ENCODE measurements around the gene ULBP2.
"Not testable (repeated sequence)": the region's sequence is repeated elsewhere in the genome, so short reads cannot be mapped to it uniquely, and the experiment has no call there.

Gene ULBP2

DNA sequence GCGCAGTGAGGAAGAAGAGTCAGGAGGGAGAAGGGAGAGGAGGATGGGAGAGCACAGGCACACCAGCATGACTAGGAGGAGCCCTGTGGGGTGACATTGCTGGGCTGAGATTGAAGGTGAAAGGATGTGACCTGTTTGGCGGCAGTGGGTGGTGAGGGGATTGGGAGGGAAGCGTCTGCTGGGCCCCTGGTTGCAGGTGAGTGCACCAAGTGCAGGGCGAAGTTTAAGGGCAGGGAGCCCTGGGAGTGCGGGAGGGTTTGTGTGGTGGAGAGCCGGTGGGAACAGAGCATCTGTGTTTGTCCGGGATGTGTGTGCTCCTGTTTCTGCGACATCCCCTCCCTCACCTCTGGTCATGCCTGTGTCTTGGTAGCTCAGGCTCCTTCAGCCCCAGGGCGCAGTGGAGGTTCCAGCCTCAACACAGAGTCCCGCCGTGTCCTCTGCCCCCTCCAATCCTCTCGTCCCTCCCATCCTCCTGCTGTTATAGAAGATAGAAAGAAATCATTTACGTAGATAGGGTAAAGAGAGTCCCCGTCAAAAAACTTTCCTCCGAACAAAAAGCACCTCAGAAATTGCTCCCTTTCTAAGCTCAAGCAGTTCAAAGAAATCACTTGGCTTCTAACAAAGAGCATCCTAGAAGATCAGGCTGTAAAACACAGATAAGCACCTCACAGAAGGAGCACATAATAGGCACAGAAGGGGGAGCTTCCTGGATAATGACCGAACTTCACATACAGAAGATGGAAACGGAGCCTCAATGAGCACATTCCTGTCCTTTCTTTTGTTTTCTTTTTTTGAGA lies 46.9 kb downstream of the ULBP2 start:
- peaks cover 0 to 27% (median 11%) of the 10 kb centered on the region in 3 donors for H3K9me3 ChIP-seq
- TF ChIP-seq, protein P1, sequence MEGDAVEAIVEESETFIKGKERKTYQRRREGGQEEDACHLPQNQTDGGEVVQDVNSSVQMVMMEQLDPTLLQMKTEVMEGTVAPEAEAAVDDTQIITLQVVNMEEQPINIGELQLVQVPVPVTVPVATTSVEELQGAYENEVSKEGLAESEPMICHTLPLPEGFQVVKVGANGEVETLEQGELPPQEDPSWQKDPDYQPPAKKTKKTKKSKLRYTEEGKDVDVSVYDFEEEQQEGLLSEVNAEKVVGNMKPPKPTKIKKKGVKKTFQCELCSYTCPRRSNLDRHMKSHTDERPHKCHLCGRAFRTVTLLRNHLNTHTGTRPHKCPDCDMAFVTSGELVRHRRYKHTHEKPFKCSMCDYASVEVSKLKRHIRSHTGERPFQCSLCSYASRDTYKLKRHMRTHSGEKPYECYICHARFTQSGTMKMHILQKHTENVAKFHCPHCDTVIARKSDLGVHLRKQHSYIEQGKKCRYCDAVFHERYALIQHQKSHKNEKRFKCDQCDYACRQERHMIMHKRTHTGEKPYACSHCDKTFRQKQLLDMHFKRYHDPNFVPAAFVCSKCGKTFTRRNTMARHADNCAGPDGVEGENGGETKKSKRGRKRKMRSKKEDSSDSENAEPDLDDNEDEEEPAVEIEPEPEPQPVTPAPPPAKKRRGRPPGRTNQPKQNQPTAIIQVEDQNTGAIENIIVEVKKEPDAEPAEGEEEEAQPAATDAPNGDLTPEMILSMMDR (IDR thresholded peaks at IDR 0.05): no peak
- H3K27me3 ChIP-seq: peaks cover 3 to 93% of the 10 kb centered on the region in 2 donors
- DNase-seq: peak in 1 of 2 donors; percentile 47
- H3K27ac ChIP-seq: no peak overlapping the region
- H3K4me3 ChIP-seq: no peak overlapping the region
- intact Hi-C loops (cut with DNase I; ENCODE audit: low total_unique reads): no loop called here
- H3K36me3 ChIP-seq: no peaks in the 10 kb centered on the region
- H3K4me1 ChIP-seq: peaks cover 0 to 23% (median 15%) of the 10 kb centered on the region in 4 donors

DNA sequence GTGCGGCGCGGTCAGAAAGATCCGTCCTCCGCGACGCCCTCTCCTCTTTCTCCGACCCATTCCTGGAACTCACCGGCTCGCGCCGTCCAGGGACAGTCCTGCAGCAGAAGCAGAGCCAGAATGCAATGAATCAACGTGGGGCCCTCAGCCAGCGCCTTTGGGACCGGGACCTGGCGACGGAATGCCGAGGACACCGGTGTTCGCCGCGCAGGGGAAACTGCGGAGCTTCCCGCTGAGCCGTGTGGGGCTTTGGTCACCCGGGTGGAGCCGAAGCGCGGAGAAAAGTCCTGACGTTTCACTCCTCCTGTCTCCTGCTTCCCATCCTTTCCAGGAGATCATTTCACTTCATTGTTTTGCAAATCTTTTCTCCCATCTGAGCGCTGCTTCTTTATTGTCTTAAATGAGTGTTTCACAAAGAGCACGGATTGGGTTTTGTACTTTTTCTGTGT lies 48.4 kb downstream of the ULBP2 start:
- H3K27me3 ChIP-seq: peaks cover 3 to 96% of the 10 kb centered on the region in 2 donors
- TF ChIP-seq, protein P1 (IDR thresholded peaks at IDR 0.05): no peak
- peaks cover 0 to 23% (median 15%) of the 10 kb centered on the region in 4 donors for H3K4me1 ChIP-seq
- H3K4me3 ChIP-seq: no peak overlapping the region
- H3K9me3 ChIP-seq: peaks cover 0 to 27% (median 11%) of the 10 kb centered on the region in 3 donors
- H3K36me3 ChIP-seq: no peaks in the 10 kb centered on the region
- peak in 1 of 2 donors; percentile 62 for DNase-seq
- intact Hi-C loops (cut with DNase I; ENCODE audit: low total_unique reads): no loop called here
- no peak overlapping the region for H3K27ac ChIP-seq

DNA sequence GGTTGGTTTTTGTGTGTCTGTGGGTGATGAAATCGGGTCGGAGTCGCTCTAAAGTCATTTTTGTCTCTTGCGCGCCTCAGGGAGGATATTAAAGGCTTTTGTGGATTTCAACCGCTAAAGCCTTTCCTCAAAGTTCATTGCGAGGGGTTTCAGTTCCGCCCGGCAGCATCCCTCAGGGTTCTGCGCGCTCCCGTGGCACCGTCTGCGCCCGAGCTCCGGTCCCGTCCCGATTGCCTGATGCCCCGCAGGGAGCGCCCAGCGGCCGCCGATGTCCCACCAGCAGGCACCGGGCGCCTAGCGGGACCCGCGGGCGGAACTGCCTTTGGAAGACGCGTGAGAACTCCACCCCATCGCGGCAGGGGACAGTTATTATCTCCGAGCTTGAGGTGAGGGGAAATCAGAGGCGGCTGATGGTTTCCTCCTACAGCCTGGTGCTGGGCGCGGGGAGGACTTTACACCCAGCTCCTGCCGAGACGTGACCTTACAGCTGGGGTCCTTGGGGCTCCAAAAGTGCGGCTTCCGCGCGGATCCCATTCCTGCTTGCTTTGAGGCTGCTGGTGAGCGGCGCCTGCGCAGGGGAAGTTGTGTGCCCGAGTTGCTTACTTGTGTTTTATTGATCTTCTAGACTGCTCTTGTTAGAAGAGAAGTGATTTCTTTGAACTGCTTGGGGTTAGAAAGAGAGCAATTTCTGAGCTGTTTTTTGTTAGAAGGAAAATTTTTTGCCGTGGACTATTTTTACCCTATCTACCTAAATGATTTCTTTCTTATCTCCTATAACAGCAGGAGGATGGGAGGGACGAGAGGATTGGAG lies 49.1 kb downstream of the ULBP2 start:
- H3K4me3 ChIP-seq: peak overlapping the region in 1 of 2 donors; percentile 12
- peaks cover 0 to 27% (median 11%) of the 10 kb centered on the region in 3 donors for H3K9me3 ChIP-seq
- intact Hi-C loops (cut with DNase I; ENCODE audit: low total_unique reads): no loop called here
- peaks cover 0 to 23% (median 15%) of the 10 kb centered on the region in 4 donors for H3K4me1 ChIP-seq
- DNase-seq: peak in 1 of 2 donors; percentile 47
- peaks cover 3 to 96% of the 10 kb centered on the region in 2 donors for H3K27me3 ChIP-seq
- no peak overlapping the region for H3K27ac ChIP-seq
- no peaks in the 10 kb centered on the region for H3K36me3 ChIP-seq
- TF ChIP-seq, protein P1 (IDR thresholded peaks at IDR 0.05): no peak

DNA sequence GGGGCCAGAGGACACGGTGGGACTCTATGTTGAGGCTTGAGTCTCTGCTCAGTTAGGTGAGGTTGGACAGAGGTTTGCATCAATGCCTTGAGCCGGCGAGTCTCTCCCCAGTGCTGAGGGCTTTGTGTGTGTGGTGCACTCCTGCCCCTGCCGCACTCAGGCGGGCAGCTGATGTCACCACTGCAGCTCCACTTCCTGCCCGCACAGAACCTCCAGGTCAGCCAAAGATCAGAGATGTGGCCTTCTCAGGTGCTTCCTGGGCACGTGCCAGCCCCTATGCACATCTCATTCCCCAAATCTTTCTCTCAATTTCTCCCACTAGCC lies 49.6 kb downstream of the ULBP2 start:
- H3K4me3 ChIP-seq; H3K36me3 ChIP-seq; intact Hi-C loops (cut with DNase I; ENCODE audit: low total_unique reads); H3K27ac ChIP-seq: not testable (repeated sequence)
- peak in 1 of 2 donors; percentile 29 for DNase-seq
- peaks cover 0 to 27% (median 11%) of the 10 kb centered on the region in 3 donors for H3K9me3 ChIP-seq
- peaks cover 0 to 23% (median 15%) of the 10 kb centered on the region in 4 donors for H3K4me1 ChIP-seq
- H3K27me3 ChIP-seq: peaks cover 3 to 96% of the 10 kb centered on the region in 2 donors

DNA sequence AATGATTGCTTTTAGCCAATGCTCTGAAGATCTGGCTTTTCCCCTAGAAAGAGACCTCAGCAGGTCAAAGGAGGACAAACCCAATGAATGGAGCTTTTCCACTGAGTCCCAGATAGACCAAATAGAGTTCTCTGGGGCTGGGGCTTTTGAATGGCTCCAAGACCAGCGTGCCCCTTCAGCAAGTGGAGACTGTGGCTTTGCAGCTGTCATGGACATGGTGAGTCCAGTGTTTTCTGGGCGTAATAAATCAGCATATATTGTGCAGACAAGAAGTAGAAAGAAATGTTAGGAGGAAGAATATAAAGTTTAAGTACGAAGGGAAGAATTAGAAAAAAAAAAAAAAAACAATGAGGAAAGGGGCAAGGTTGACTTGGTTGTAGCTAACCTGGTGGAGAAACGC lies 50.0 kb downstream of the ULBP2 start:
- peaks cover 0 to 23% (median 15%) of the 10 kb centered on the region in 4 donors for H3K4me1 ChIP-seq
- intact Hi-C loops (cut with DNase I; ENCODE audit: low total_unique reads): no loop called here
- H3K9me3 ChIP-seq: peaks cover 0 to 26% (median 11%) of the 10 kb centered on the region in 3 donors
- no peak overlapping the region for H3K4me3 ChIP-seq
- DNase-seq: no peak
- H3K36me3 ChIP-seq: no peaks in the 10 kb centered on the region
- peaks cover 3 to 96% of the 10 kb centered on the region in 2 donors for H3K27me3 ChIP-seq
- no peak overlapping the region for H3K27ac ChIP-seq
- TF ChIP-seq, protein P1 (IDR thresholded peaks at IDR 0.05): no peak
